Measurements from ENCODE around the gene GPC3. TPM values are rescaled to one million over a fixed set of nuclear protein-coding genes. Genes with fewer than 3 reads are reported as not detected.
"Not testable (repeated sequence)": the region's sequence is repeated elsewhere in the genome, so short reads cannot be mapped to it uniquely, and the experiment has no call there.

GPC3 gene
- total RNA-seq, 2 experiments from 2014 or later, result 0.86 to 1.3 TPM

DNA sequence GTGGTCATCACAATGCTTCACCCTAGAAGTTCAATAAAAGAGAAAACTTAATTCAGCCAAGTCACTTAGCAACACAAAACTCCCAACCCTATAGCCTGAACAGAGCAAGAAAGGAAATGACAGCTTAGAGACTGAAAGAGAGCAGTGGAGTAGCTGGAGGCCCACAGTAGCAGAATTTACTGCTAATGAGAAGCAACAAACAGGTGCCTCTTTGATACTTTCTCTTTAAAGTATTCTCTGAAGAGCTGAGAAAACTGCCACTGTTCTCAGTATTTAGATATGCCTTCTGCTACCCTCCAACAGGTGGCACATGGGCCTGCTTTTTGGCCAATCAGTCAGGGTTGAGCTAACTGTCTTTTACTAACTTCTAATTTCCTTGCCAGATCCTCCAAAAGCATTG lies 240.0 kb downstream of the GPC3 start:
- peak; percentile 23 for DNase-seq

DNA sequence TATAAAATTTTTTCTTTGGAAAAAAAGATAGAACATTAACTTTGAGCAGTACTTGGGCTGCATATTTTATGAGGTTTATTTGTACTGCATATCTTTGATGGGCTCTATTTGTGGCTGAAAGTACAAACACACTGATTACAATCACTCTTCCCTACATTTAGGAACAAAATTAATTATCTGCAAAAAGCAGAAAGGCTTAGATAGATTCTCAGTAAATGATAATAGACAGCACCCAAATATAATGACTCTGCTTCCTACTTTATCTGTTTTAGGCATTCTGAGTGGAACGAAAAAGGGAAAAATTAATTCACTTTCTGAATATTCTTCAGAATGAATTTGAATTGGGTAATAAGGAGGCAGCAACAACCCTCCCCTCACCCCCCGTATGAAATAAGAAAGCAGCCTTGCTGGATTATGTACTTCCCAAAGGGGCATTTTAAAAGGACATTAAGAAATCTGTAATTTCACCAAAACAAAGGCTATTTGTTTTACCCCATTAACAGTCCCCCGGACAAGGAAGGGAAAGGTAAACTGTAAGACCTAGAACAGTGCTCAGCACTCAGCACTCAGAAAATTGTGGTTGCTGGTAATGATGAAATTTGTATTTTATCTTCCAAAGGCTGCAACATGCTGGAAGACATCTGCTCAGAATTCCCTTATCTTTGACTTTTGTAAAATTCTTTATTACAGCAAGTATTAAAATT lies 242.6 kb downstream of the GPC3 start:
- CTCF ChIA-PET, result no interaction called here
- no peaks in the 10 kb centered on the region for H3K27me3 Mint-ChIP-seq

More for the DNA sequence above, 240.0 kb downstream of the GPC3 start:
- no peak overlapping the region for H3K4me3 Mint-ChIP-seq
- CTCF ChIA-PET, result interaction anchor here (0.6 to 1.5 kb wide), 4 partner anchors 9 to 97 kb away, joined by 3 to 5 read pairs (median 4); no protein-coding TSS in a partner anchor
- H3K27me3 Mint-ChIP-seq, result no peaks in the 10 kb centered on the region
- intact Hi-C loops (cut with DNase I, micrococcal nuclease), result no loop called here
- peak; percentile 69 for ATAC-seq
- POLR2A ChIA-PET, result no interaction called here
- H3K27ac Mint-ChIP-seq, result no peak overlapping the region
- H3K36me3 Mint-ChIP-seq (ENCODE audit: low read depth), result no peaks in the 10 kb centered on the region
- peaks cover 48% of the 10 kb centered on the region for H3K4me1 Mint-ChIP-seq
- H3K9me3 Mint-ChIP-seq (ENCODE audit: low read depth), result no peaks in the 10 kb centered on the region

DNA sequence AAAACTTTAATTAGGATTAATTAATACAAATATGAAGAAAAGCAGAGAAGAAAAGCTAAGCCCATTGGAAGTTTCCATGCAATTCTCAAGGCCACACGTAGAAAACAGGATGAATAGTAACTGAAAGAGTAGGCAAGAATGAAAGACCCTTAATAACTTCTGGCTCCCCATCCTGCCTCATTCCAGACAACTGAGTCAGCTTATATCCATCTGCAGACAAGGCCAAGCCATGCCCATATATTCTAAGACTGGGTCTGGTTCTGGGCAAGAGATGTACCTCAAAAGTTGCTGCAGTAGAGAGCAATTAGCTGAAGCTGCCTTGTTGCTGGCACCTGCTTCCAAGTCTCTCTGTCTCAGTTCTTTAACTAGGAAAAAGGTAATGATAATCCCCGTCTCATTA lies 244.1 kb downstream of the GPC3 start:
- intact Hi-C loops (cut with DNase I, micrococcal nuclease), result no loop called here
- H3K36me3 Mint-ChIP-seq (ENCODE audit: low read depth), result no peaks in the 10 kb centered on the region
- ATAC-seq (no peak), DNase-seq (no peak)
- H3K9me3 Mint-ChIP-seq (ENCODE audit: low read depth), result no peaks in the 10 kb centered on the region
- H3K27me3 Mint-ChIP-seq, result no peaks in the 10 kb centered on the region
- H3K4me1 Mint-ChIP-seq, result peaks cover 20% of the 10 kb centered on the region
- no peak overlapping the region for H3K27ac Mint-ChIP-seq
- ChIA-PET POLR2A (no interaction called here), CTCF (no interaction called here)
- no peak overlapping the region for H3K4me3 Mint-ChIP-seq

More for the DNA sequence above, 242.6 kb downstream of the GPC3 start:
- Mint-ChIP-seq H3K4me1 (peaks cover 31% of the 10 kb centered on the region), H3K36me3 (ENCODE audit: low read depth) (no peaks in the 10 kb centered on the region), H3K9me3 (ENCODE audit: low read depth) (no peaks in the 10 kb centered on the region), H3K4me3 (no peak overlapping the region), H3K27ac (no peak overlapping the region)
- intact Hi-C loops (cut with DNase I, micrococcal nuclease), result no loop called here
- DNase-seq, result no peak
- no peak for ATAC-seq
- POLR2A ChIA-PET, result no interaction called here

DNA sequence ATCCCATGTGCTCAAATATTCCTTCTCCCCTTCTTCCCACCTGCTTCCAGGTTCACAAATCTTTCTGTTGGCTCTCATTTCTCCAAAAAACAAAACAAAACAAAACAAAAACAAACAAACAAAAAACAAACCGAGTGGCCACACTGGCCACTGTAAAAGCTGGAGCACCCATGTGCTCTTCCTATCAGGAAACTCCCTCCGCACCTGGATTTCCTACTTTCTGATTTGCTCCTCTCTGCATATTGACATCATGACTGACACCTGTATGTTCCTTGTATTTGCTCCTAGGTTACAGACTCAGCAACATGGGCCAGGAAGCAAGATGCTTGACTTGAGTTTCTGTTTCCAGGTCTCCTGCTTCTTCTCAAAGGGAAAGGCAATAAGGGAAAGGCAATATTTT lies 258.8 kb downstream of the GPC3 start:
- H3K4me1 Mint-ChIP-seq, result peaks cover 15% of the 10 kb centered on the region
- H3K27ac Mint-ChIP-seq, result no peak overlapping the region
- POLR2A ChIA-PET, result no interaction called here
- no peak for DNase-seq
- intact Hi-C loops (cut with DNase I, micrococcal nuclease), result no loop called here
- CTCF ChIA-PET, result no interaction called here
- H3K36me3 Mint-ChIP-seq (ENCODE audit: low read depth), result no peaks in the 10 kb centered on the region
- no peak overlapping the region for H3K4me3 Mint-ChIP-seq
- no peak for ATAC-seq
- no peaks in the 10 kb centered on the region for H3K9me3 Mint-ChIP-seq (ENCODE audit: low read depth)
- H3K27me3 Mint-ChIP-seq, result no peaks in the 10 kb centered on the region

DNA sequence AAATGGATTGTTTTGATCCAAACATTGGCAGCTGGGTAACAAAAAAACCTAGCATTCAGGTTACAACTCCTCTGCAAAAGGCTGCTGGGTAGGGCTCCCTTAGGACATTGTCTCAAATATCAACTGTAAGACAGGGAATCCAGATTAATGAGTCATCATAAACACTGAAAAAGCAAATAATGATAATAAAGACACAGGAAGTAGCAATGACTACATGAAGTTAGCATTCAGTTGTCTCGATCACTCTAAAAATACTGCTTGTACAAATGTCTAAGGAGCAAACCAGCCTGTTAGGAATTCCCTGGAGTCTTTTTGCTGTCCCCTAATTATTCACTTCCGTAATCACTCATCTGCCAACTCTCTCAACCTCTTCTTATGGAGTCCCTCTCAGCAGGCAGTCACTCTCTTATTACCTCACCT lies 259.2 kb downstream of the GPC3 start:
- Mint-ChIP-seq H3K27ac (no peak overlapping the region), H3K4me3 (no peak overlapping the region), H3K27me3 (no peaks in the 10 kb centered on the region), H3K36me3 (ENCODE audit: low read depth) (no peaks in the 10 kb centered on the region), H3K4me1 (peaks cover 15% of the 10 kb centered on the region), H3K9me3 (ENCODE audit: low read depth) (no peaks in the 10 kb centered on the region)
- CTCF ChIA-PET, result no interaction called here
- DNase-seq (no peak), ATAC-seq (no peak)
- intact Hi-C loops (cut with DNase I, micrococcal nuclease), result no loop called here
- POLR2A ChIA-PET, result no interaction called here

DNA sequence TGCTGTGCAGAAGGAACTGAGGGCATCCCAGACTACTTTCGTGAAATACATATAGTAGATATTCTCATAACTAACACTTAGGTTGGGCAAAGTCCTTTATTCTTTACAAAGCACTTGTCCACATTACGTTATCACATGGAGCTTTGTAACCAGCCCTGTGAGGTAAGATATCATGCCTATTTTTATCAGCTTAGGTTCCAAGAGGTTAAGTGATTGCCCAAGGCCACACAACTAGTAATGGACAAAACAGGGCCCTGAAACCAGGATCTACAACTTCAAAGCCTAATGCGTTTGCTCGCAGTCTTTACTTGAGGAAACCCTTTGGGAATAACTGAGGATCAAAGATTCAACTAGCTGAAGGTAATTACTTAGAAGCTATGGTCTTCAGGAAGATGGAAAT lies 261.5 kb downstream of the GPC3 start:
- Mint-ChIP-seq H3K4me3 (no peak overlapping the region), H3K27ac (no peak overlapping the region), H3K4me1 (peaks cover 15% of the 10 kb centered on the region), H3K27me3 (no peaks in the 10 kb centered on the region), H3K9me3 (ENCODE audit: low read depth) (no peaks in the 10 kb centered on the region), H3K36me3 (ENCODE audit: low read depth) (no peaks in the 10 kb centered on the region)
- POLR2A ChIA-PET, result no interaction called here
- CTCF ChIA-PET, result no interaction called here
- ATAC-seq (no peak), DNase-seq (no peak)
- intact Hi-C loops (cut with DNase I, micrococcal nuclease), result no loop called here

DNA sequence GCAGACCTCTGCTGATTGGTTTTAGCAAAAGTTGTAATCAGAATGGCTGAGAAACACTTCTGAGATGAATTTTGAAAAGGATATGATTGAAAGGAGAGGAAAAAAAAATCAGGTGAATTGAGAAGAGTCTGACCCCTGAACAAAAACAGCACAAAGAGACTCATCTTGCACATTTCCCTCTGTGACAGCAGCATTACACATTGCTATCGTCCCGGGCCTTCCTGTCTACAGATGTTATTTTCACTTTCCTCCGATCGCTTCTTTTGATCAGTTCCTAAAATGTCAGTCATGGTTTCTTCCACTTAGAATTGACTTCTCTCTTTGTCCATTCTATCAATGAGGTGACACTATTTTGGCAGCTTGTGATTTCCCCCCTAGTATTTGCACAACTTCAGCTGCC lies 262.6 kb downstream of the GPC3 start:
- Mint-ChIP-seq H3K27me3 (no peaks in the 10 kb centered on the region), H3K4me1 (peaks cover 15% of the 10 kb centered on the region), H3K27ac (peak overlapping the region; percentile 70), H3K36me3 (ENCODE audit: low read depth) (no peaks in the 10 kb centered on the region), H3K9me3 (ENCODE audit: low read depth) (no peaks in the 10 kb centered on the region), H3K4me3 (peak overlapping the region; percentile 36)
- ChIA-PET POLR2A (no interaction called here), CTCF (no interaction called here)
- ATAC-seq, result peak; percentile 76
- intact Hi-C loops (cut with DNase I, micrococcal nuclease), result no loop called here
- peak; percentile 6 for DNase-seq

DNA sequence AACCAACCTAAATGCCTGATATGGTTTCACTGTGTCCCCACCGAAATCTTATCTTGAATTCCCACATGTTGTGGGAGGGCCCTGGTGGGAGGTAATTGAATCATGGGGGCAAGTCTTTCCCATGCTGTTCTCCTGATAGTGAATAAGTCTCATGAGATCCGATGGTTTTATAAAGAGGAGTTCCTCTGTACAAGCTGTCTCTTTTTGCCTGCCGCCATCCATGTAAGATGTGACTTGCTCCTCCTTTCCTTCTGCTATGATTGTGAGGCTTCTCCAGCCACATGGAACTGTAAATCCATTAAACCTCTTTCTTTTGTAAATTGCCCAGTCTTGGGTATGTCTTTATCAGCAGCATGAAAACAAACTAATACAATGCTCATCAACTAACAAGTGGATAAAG lies 265.1 kb downstream of the GPC3 start:
- POLR2A ChIA-PET; H3K4me3 Mint-ChIP-seq; CTCF ChIA-PET; intact Hi-C loops (cut with DNase I, micrococcal nuclease); H3K36me3 Mint-ChIP-seq (ENCODE audit: low read depth); H3K27ac Mint-ChIP-seq; H3K9me3 Mint-ChIP-seq (ENCODE audit: low read depth); DNase-seq; ATAC-seq; H3K27me3 Mint-ChIP-seq: not testable (repeated sequence)
- peaks cover 17% of the 10 kb centered on the region for H3K4me1 Mint-ChIP-seq

DNA sequence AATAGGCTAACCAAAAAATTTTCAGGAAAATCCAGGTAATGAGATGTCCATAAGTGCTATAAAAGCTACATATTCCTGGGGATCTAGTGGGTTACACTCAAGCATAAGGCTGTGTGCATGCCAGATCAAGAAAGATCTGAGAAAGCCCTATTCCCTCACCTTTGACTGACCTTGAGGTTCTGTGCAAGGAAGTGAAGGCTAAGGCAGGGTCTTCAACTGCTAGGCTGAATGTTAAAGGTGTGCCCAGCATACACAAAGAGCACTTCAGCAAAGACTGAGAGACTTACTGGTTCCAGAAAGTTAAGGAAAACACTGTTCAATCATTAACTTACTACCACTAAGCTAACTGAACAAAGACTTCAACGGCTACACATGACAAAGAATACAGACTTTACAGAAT lies 269.7 kb downstream of the GPC3 start:
- Mint-ChIP-seq H3K27me3 (no peaks in the 10 kb centered on the region), H3K4me1 (peaks cover 2% of the 10 kb centered on the region), H3K36me3 (ENCODE audit: low read depth) (no peaks in the 10 kb centered on the region), H3K27ac (no peak overlapping the region), H3K9me3 (ENCODE audit: low read depth) (no peaks in the 10 kb centered on the region), H3K4me3 (no peak overlapping the region)
- CTCF ChIA-PET, result no interaction called here
- DNase-seq, result no peak
- no peak for ATAC-seq
- POLR2A ChIA-PET, result no interaction called here
- intact Hi-C loops (cut with DNase I, micrococcal nuclease), result no loop called here

DNA sequence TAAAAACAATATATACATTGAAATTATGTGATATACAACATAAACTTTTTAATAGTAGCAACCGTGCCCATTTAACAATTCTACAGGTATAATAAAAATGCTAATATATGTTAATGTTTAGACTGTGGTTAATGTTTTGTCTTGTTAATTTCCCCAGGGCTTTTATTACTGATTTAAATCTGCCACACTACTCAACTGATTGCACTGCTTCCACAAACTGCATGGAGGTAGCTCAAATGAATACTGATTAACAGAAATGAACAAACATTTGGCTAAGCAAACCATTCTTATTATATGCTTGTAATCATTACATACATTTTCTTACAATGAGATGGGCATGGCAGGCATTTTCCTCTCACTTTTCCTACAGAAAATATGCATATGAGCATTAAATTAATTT lies 275.9 kb downstream of the GPC3 start:
- intact Hi-C loops (cut with DNase I, micrococcal nuclease), result loop anchor here in 1 of 2 experiments (10.0 kb wide), 1 partner anchor 65 kb away; no protein-coding TSS in a partner anchor
- H3K4me1 Mint-ChIP-seq, result no peaks in the 10 kb centered on the region
- ChIA-PET POLR2A (no interaction called here), CTCF (no interaction called here)
- no peaks in the 10 kb centered on the region for H3K9me3 Mint-ChIP-seq (ENCODE audit: low read depth)
- no peaks in the 10 kb centered on the region for H3K27me3 Mint-ChIP-seq
- H3K4me3 Mint-ChIP-seq, result no peak overlapping the region
- no peak overlapping the region for H3K27ac Mint-ChIP-seq
- DNase-seq (no peak), ATAC-seq (no peak)
- no peaks in the 10 kb centered on the region for H3K36me3 Mint-ChIP-seq (ENCODE audit: low read depth)

DNA sequence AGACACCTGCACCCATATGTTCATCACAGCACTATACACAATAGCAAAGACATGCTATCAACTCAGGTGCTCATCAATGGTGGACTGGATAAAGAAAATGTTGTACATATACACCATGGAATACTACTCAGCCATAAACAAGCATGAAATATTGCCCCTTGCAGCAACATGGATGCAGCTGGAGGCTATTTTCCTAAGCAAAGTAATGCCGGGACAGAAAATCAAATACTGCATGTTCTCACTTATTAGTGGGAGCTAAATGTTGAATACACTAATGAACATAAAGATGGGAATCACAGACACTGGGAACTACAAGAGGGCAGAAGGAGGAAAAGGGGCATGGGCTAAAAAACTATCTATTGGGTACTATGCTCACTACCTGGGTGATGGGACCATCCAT lies 278.5 kb downstream of the GPC3 start:
- Mint-ChIP-seq H3K9me3 (ENCODE audit: low read depth) (no peaks in the 10 kb centered on the region), H3K4me3 (no peak overlapping the region), H3K4me1 (no peaks in the 10 kb centered on the region), H3K27ac (no peak overlapping the region), H3K36me3 (ENCODE audit: low read depth) (no peaks in the 10 kb centered on the region), H3K27me3 (no peaks in the 10 kb centered on the region)
- POLR2A ChIA-PET, result no interaction called here
- DNase-seq, result no peak
- no peak for ATAC-seq
- intact Hi-C loops (cut with DNase I, micrococcal nuclease), result loop anchor here in 1 of 2 experiments (10.0 kb wide), 1 partner anchor 68 kb away; no protein-coding TSS in a partner anchor
- CTCF ChIA-PET, result no interaction called here

DNA sequence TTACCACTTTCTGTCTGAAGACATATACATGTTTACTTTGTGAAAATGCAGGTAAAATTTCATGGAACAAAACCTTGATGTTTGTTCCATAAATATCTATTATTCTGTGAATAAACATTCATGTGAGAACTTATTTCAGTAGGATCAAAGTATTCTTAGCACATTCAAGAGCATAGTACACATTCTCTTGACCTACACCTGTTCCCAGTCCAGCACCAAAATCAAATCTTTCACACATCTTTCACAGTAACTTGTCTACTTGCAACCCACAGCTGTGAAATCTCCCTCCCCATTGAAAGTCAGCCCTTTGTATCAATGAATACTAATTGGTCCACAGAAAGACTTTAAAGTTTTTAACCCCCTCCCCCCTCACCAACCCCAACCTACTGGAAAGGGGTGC lies 283.2 kb downstream of the GPC3 start:
- ChIA-PET POLR2A (no interaction called here), CTCF (interaction anchor here (0.7 kb wide), 1 partner anchor 51 kb away, joined by 5 read pairs; no protein-coding TSS in a partner anchor)
- no peak for ATAC-seq
- intact Hi-C loops (cut with DNase I, micrococcal nuclease), result loop anchor here in 1 of 2 experiments (10.0 kb wide), 1 partner anchor 73 kb away; no protein-coding TSS in a partner anchor
- no peak for DNase-seq
- no peak overlapping the region for H3K27ac Mint-ChIP-seq
- no peaks in the 10 kb centered on the region for H3K4me1 Mint-ChIP-seq
- no peaks in the 10 kb centered on the region for H3K27me3 Mint-ChIP-seq
- no peak overlapping the region for H3K4me3 Mint-ChIP-seq
- no peaks in the 10 kb centered on the region for H3K36me3 Mint-ChIP-seq (ENCODE audit: low read depth)
- no peaks in the 10 kb centered on the region for H3K9me3 Mint-ChIP-seq (ENCODE audit: low read depth)
